HG03175 (cell line): ENCODE results near the gene CD2.

Experiments
- ATAC-seq: cut with Tn5 transposase; IDR thresholded peaks from one replicate; pipeline ENCODE4 v1.9.1; 2021; ENCODE audit warnings: mild to moderate bottlenecking, moderate library complexity; ENCODE audit not compliant: unreplicated experiment

CD2 gene

GRCh38 chr1:116775116-116775752 lies 21.0 kb downstream of the CD2 start:
- ATAC-seq: no peak

- ATAC-seq: no peak
These were observed 23.9 kb downstream of the CD2 start for GRCh38 chr1:116777831-116778830.

DNA sequence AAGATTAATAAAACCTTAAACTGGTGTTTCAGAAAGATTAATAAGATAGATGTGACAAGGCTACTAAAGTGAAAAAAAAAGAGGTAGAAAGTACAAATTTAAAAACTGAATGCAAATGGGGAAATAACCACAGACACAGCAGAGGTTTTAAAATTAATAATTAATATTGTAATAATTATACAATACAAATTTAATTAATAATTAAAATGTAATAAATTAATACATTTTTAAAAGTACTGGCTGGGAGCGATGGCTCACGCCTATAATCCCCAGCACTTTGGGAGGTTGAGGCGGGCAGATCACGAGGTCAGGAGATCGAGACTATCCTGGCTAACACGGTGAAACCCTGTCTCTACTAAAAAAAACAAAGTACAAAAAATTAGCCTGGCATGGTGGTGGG lies 26.8 kb downstream of the CD2 start:
- no peak for ATAC-seq

GRCh38 chr1:116785006-116785405 lies 30.8 kb downstream of the CD2 start:
- no peak for ATAC-seq

GRCh38 chr1:116786049-116786448 lies 31.8 kb downstream of the CD2 start:
- ATAC-seq: no peak

- ATAC-seq: no peak
These were observed 37.5 kb downstream of the CD2 start for GRCh38 chr1:116791727-116792126.

- ATAC-seq: no peak
These were observed 39.2 kb downstream of the CD2 start for GRCh38 chr1:116793357-116793935.

DNA sequence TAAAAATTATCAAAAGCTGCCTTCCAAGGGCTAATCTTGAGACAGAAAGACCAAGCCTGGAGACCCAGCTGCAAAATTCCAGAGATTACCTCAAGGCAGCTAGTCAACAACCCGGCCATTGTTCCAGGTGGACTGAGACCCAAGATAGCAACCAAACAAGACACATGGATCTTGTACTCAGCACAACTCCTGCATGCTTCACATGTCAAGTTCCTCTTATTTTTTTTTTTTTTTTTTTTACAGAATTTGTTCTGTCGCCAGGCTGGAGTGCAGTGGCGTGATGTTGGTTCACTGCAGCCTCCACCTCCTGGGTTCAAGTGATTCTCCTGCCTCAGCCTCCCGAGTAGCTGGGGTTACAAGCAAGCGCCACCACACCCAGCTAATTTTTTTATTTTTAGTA lies 40.1 kb downstream of the CD2 start:
- ATAC-seq: no peak

- ATAC-seq: peak; percentile 95
These were observed 40.7 kb downstream of the CD2 start for GRCh38 chr1:116794804-116795481.

DNA sequence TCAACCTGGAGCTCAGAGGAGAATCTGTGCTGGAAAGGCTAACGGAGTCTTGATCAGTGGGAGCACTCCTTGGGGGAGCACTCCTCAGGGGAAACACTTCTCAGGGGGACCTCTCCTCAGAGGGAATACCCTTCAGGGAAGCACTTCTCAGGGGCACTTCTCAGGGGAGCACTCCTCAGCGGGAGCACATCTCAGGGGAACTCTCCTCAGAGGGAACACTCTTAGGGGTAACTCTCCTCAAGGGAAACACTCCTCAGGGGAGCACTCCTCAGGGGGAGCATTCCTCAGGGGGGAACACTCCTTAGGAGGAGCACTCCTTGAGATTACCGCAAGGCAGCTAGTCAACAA lies 41.2 kb downstream of the CD2 start:
- no peak for ATAC-seq

DNA sequence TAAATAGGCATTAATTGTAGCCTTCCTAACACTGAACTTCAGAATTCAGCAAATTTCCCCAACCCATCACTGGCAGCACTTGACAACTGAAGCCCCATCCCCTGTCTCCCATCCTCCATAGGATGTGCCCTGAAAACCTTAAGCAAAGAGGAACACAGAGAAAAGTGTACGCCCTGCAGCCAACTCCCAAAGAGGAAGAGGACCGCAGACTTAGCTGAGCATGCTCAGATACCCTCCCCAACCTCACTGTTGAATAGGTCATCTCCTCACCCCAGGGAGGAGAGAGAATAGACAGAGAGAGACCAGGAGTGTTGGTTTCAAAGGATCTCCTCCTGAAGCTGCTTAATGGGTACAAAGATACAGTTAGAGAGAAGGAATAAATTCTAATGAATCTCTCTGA lies 50.5 kb downstream of the CD2 start:
- ATAC-seq: no peak

- no peak for ATAC-seq
These were observed 51.2 kb downstream of the CD2 start for GRCh38 chr1:116805398-116805797.

GRCh38 chr1:116806245-116806644 lies 52.0 kb downstream of the CD2 start:
- ATAC-seq: no peak

DNA sequence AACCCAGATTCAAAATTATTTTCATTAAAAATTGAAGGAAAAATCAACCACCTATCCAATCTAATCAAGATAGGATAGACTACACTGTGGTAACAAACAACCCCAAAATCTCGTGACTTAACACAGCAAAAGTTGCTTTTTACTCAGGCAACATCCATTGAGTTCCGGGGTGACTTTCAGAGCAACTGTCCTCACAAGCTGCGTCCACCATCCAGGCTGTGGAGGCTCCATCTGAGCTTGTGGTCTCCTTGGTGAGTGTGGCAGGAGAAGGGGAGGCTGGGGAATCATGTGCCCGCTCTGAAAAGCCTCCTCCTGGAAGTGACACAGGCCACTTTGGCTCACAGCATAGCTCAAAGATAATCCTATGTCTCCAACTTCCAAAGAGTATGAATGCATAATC lies 52.4 kb downstream of the CD2 start:
- ATAC-seq: no peak

DNA sequence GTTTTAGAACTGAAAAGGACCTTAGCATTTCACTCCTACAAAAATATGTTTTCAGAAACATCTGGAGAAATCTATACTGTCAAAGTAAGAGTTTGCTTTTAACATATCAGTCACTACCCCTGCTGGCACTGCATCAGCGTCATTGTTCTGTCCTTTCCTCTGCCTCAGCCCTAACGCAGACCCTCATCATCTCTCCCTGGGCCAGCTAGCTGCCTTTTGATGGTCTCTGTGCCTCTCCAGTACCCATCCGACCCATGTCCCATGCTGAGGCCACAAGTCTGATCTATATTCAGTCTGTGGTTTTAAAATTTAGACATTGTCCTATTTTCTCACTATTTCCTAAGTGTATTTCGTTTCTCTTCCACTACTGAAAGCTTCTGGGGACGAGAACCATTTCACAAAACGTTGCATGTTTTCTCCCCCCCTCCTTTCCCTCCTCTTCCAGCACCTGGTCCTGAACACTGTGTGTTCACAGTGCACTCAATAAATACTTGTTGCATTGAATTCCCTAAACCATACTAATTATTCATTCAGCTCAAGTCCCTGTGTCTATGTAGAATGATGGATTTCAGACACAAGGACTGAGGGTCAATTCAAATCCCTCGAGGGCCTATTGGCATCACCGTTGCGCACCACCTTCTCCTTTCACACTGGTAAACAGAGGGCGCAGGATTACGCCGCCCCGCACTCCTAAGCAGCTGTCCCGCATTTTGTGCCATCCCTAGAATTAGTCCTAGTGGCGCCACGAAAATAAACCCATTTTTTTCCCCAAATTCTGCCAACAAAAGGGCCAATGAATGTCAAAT lies 53.4 kb downstream of the CD2 start:
- ATAC-seq: no peak

DNA sequence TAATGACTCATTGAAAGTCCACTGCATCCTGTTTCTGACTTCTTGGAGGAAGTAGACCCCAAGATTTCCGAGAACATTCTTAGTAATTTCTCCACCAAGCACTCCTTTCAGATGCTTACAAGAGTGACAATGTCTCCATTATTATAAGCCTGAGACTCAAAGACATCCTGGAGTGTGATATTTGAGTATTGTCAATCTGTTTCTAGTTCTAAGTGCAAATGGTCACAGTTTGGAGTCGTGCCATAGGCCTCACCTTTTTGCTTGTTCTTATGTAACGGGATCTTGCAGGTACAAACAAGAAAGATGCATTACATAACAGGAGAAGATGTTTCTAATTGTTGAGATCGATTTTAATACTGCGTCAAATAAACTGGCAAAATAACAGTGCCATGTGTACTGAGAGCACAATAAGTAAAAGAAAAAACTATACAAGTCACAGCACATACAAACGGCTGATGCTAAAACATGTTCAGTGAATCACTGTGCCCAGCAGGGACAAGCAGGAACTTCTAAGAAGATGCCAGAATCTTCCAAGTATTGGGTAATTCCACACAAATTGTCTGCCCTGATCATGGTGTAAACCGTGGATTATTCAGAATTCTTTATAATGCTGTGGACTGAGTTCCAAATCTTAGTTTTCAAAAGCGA lies 54.1 kb downstream of the CD2 start:
- ATAC-seq: no peak

DNA sequence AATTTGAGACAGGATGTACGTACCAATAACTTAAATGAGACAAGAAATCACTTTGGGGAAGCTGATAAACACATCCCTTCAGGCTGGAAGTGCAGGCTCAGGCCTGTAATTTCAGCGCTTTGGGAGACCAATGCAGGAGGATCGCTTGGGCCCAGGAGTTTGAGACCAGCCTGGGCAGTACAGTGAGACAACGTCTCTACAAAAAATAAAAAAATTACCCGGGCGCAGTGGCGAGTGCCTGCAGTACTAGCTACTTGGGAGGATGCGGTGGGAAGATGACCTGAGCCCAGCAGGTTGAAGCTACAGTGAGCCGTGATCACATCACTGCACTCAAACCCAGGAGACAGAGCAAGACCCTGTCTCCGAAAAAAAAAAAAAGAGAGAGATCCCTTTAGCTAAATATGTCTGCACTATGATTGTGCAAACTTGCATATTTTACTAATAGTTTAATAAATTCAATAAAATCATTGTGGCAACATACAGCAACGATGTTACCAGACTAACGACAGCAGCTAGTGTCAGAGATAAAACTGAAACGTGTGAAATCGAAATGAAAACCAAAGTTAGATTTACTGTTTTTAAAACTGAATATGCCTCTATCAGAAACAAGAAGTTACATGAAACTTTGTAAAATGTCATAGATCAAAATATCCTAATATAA lies 54.7 kb downstream of the CD2 start:
- ATAC-seq: no peak

DNA sequence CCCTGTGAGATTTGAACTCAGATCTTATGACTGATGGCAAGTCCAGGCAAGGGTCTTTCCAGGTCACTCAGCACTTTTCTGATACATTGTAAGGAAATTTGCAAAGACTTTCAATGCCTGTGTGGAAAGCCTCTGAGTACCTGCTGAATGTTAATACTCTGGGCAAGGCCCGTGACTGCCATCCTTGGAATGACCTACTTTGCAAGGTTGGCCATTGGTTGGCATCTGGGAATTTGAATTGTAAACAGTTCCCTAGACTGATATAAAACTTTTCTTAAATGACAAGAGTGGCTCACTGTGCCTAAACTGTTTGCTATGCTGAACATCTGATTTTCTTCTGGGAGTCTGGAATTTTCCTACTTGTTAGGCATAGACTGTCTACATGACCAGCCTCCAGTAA lies 57.1 kb downstream of the CD2 start:
- no peak for ATAC-seq

GRCh38 chr1:116814926-116815723 lies 60.9 kb downstream of the CD2 start:
- ATAC-seq: no peak
